ENCODE data around the gene FUT7. TPM values are rescaled to one million over a fixed set of nuclear protein-coding genes. Genes with fewer than 3 reads are reported as not detected.

The FUT7 gene
- total RNA-seq, 1 experiment from 2014 or later = not detected

DNA sequence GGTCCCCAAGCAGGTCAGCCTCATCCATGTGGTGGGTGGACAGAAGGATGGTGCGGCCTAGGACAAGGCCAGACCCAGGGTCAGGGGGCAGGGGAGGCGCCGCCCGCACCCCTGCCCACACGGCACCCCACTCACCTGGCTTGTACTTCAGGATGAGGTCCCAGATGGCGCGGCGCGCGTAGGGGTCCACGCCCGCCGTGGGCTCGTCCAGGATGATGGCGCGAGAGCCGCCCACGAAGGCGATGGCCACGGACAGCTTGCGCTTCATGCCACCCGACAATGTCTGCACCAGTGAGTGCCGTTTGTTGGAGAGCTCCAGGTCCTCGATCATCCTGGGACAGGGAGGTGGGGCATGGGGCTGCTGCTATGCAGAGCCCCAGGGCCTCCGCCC, 16.4 kb downstream of the FUT7 start:
- H3K27ac ChIP-seq (ENCODE audit: low read depth, low read length, poor library complexity, severe bottlenecking) = no peak overlapping the region
- peaks cover 4% of the 10 kb centered on the region for H3K36me3 ChIP-seq (ENCODE audit: insufficient read depth, low read length, poor library complexity, severe bottlenecking)
- POLR2A ChIA-PET (ENCODE audit: low non-redundant PET) = no interaction called here
- CTCF ChIA-PET = no interaction called here
- H3K4me3 ChIP-seq (ENCODE audit: low read depth, low read length, poor library complexity, severe bottlenecking) = no peak overlapping the region
- no TSS peak for BruUV-seq (replicated peaks)
- H3K9me3 ChIP-seq (ENCODE audit: low read depth, low read length, poor library complexity, severe bottlenecking) = no peaks in the 10 kb centered on the region
- H3K4me1 ChIP-seq (ENCODE audit: insufficient read depth, low read length, poor library complexity, severe bottlenecking) = no peaks in the 10 kb centered on the region
- intact Hi-C loops (cut with micrococcal nuclease; ENCODE audit: unreplicated experiment) = no loop called here
- TF ChIP-seq EZH2 (IDR thresholded peaks at IDR 0.05; ENCODE audit: borderline replicate concordance, low read depth, low read length, poor library complexity, severe bottlenecking) (no peak), CTCF (conservative IDR thresholded peaks at IDR 0.05; ENCODE audit: low read depth, low read length) (no peak)
- H3K27me3 ChIP-seq (replicated peaks; ENCODE audit: insufficient read depth, low read depth, low read length, poor library complexity) = no peaks in the 10 kb centered on the region
- no peak for DNase-seq (ENCODE audit: low spot score)

DNA sequence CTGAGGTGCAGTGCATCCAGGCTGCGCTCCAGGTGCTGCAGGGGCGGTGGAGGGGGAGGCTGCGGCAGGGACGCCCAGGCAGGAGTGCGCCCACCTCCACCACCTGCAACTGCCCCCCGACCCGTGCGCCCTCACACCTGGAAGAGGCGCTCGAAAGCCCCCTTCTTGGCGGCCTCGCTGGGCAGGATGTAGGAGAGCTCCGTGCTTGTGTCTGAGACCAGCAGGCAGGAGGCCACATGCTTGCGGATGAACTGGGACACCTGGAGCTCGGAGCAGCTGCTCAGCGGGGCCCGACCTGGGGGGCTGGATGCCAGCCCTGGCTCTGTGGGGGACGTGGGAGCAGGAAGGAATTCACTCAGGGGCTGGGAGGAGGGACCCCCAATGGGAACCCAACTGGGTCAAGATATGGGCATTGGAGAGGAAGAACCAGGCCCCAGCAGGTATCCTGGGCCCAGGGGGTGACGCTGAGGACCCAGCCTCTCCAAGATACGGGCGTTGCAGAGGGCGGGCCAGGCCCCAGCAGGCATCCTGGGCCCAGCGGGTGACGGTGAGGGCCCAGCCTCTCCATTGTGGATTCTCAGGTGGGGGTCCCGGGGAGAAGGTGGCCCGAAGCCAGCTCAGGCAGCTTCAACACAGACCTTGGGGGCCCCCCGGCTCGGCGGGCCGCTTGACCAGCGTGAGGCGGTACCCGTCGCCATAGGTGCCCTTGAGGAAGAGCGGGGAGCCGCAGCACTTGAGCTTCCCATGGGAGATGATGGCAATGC, 16.9 kb downstream of the FUT7 start:
- TF ChIP-seq CTCF (conservative IDR thresholded peaks at IDR 0.05; ENCODE audit: low read depth, low read length) = no peak
- no peak for TF ChIP-seq EZH2 (IDR thresholded peaks at IDR 0.05; ENCODE audit: borderline replicate concordance, low read depth, low read length, poor library complexity, severe bottlenecking)
- ChIA-PET POLR2A (ENCODE audit: low non-redundant PET) (no interaction called here), CTCF (no interaction called here)
- Histone ChIP-seq H3K4me1 (ENCODE audit: insufficient read depth, low read length, poor library complexity, severe bottlenecking) (no peaks in the 10 kb centered on the region), H3K27me3 (replicated peaks; ENCODE audit: insufficient read depth, low read depth, low read length, poor library complexity) (no peaks in the 10 kb centered on the region), H3K9me3 (ENCODE audit: low read depth, low read length, poor library complexity, severe bottlenecking) (no peaks in the 10 kb centered on the region), H3K4me3 (ENCODE audit: low read depth, low read length, poor library complexity, severe bottlenecking) (no peak overlapping the region), H3K36me3 (ENCODE audit: insufficient read depth, low read length, poor library complexity, severe bottlenecking) (peaks cover 4% of the 10 kb centered on the region), H3K27ac (ENCODE audit: low read depth, low read length, poor library complexity, severe bottlenecking) (no peak overlapping the region)
- no TSS peak for BruUV-seq (replicated peaks)
- intact Hi-C loops (cut with micrococcal nuclease; ENCODE audit: unreplicated experiment) = no loop called here
- DNase-seq (ENCODE audit: low spot score) = no peak

- no peaks in the 10 kb centered on the region for H3K27me3 ChIP-seq (replicated peaks; ENCODE audit: insufficient read depth, low read depth, low read length, poor library complexity)
- H3K9me3 ChIP-seq (ENCODE audit: low read depth, low read length, poor library complexity, severe bottlenecking) = no peaks in the 10 kb centered on the region
- ChIA-PET CTCF (no interaction called here), POLR2A (ENCODE audit: low non-redundant PET) (no interaction called here)
- H3K27ac ChIP-seq (ENCODE audit: low read depth, low read length, poor library complexity, severe bottlenecking) = no peak overlapping the region
- H3K36me3 ChIP-seq (ENCODE audit: insufficient read depth, low read length, poor library complexity, severe bottlenecking) = peaks cover 7% of the 10 kb centered on the region
- H3K4me3 ChIP-seq (ENCODE audit: low read depth, low read length, poor library complexity, severe bottlenecking) = no peak overlapping the region
- no peak for TF ChIP-seq EZH2 (IDR thresholded peaks at IDR 0.05; ENCODE audit: borderline replicate concordance, low read depth, low read length, poor library complexity, severe bottlenecking)
- no peak for TF ChIP-seq CTCF (conservative IDR thresholded peaks at IDR 0.05; ENCODE audit: low read depth, low read length)
- intact Hi-C loops (cut with micrococcal nuclease; ENCODE audit: unreplicated experiment) = no loop called here
- no TSS peak for BruUV-seq (replicated peaks)
- DNase-seq (ENCODE audit: low spot score) = no peak
- no peaks in the 10 kb centered on the region for H3K4me1 ChIP-seq (ENCODE audit: insufficient read depth, low read length, poor library complexity, severe bottlenecking)
Measured at GRCh38 chr9:137014166-137014565, 17.7 kb downstream of the FUT7 start.
